ENCODE results near the gene HDDC2.

Gene HDDC2

DNA sequence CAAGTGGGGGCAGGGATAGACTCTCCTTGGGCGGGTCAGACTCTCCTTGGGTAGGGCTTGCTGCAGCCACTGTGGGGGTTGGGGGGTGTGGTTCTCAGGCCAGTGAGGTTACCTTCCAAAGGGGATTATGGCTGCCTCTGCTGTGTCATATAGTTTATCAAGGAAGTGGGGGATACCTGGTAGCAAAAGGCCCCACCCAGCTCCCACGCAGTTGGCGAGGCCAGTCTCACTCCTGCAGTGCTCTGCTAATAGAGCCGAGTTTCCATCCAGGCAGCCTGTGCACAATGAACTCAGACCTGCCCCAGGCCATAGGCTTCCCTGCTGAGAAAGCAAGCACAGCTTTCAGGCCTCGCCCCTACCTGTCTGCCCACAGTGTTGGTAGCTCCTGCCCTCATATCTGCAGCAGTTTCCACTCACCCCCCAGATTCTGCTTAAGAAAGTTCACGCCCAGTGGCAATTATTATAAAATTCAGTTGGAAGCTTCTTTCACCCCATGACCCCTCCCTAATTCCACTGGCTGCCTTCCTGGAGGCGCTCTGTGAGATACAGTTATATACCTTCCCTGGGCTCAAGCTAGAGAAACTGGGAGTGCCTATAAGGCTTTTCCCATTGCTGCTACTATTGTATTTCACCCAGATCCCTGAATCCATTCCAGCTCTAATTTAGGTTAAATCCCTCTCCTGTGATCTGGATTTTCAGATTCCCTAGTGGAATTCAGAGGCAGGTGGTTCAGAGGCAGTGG, 56.1 kb downstream of the HDDC2 start:
- in situ Hi-C loops (cut with MboI; ENCODE audit: low sequenced_read_pairs): no loop called here

DNA sequence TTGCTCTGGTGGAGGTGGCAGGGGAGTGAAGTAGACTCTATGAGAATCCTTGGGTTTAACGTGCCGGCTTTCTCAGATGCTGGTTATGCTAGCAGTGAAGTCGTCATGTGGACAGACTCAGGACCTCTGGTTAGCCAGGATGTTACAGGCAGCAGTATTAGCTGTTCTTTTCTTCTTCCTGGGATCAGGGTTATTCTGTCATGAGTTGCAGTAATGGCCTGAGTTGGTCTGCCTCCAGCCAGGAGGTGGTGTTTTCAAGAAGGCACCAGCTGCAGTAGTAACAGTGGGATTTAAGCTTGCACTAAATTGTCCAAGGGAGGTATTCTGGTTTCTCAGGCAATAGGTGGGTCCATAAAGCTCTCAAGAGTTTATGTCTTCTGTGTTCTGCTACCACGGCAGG, 56.7 kb downstream of the HDDC2 start:
- in situ Hi-C loops (cut with MboI; ENCODE audit: low sequenced_read_pairs): no loop called here

DNA sequence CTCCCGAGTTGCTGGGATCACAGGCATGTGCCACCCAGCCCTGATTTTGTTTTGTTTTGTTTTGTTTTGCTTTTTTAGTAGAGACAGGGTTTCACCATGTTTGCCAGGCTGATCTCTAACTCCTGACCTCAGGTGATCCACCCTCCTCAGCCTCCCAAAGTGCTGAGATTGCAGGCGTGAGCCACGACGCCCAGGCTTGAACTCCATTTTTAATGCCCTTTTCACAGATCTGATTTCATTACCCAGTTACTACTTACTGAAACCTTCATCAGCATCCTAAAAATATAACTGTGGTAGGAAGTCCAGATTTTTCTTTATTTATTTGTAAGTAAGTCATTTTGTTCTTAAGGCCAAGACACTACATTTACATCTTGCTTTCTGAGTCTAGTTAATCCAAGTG, 64.0 kb downstream of the HDDC2 start:
- in situ Hi-C loops (cut with MboI; ENCODE audit: low sequenced_read_pairs): no loop called here

DNA sequence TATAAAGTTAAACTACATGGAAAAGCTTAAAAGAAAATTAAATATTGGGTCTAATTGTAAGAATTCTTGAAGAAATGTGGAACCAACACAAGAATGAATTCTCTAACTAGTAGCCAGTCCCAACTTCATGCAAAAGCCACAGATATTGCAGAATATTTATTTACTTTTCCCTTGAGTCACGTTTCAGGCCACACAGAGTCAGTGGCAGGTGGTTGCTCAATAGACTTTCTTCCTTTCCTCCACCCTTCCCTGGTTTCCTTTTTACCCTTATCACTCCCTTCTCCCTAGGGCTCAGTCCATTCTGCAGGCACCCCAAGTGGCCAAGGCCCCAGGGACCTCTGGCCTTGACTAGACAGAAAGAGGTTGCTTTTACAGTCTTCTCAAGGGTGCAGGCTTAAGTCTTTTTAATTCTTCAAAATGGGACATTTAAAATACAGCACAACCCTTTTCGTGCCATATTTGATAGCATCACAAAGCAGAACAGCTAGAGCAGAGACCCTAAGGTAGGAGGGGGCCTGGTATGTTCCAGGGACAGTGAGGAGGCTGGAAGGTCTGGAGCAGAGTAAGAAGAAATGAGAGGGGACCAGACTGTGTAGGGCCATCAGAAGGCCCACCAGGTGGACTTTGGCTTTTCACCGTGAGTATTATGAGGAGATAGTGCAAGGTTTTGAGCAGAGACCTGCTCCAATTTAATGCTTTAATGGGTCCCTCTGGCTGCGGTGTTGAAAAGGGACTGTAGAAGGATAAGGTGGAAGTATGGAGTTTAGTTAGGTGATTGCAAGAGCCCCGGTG, 65.0 kb downstream of the HDDC2 start:
- in situ Hi-C loops (cut with MboI; ENCODE audit: low sequenced_read_pairs): no loop called here

DNA sequence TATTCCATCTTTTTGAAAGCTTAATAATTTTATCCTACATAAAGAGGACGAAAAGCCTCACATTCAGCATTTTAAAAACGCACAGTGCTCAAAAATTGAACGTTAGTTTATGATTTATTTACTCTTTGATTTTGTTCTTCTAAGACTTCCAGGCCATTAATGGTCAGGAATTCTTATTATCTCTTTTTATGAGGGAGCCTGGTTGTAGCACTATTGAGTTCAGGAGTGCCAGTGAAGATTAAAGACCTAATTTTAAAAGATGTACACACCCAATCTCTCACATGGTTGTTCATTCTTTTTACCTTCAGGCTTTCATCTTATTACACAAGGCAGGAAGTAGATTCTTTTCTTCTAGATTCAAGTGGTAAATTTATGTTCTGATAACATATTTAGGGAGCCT, 68.6 kb downstream of the HDDC2 start:
- in situ Hi-C loops (cut with MboI; ENCODE audit: low sequenced_read_pairs): no loop called here

DNA sequence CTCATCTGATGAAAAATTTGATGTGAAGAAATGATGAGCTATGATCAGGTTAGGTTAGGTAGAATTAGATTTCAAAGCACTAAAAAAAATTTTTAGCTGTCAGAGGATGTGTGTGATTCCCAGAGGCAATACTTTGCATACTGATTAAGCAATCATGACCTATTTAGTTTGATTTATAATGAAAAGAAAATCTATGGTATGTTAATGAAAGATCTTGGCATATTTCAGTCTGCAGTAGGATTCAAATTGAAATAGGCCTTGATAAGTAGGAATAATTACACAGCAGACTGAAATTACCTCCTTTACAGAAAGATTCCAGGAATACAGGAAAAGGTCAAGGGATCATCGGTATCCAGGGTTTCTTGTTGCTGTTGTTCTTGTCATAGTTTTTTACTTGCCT, 69.3 kb downstream of the HDDC2 start:
- in situ Hi-C loops (cut with MboI; ENCODE audit: low sequenced_read_pairs): no loop called here

DNA sequence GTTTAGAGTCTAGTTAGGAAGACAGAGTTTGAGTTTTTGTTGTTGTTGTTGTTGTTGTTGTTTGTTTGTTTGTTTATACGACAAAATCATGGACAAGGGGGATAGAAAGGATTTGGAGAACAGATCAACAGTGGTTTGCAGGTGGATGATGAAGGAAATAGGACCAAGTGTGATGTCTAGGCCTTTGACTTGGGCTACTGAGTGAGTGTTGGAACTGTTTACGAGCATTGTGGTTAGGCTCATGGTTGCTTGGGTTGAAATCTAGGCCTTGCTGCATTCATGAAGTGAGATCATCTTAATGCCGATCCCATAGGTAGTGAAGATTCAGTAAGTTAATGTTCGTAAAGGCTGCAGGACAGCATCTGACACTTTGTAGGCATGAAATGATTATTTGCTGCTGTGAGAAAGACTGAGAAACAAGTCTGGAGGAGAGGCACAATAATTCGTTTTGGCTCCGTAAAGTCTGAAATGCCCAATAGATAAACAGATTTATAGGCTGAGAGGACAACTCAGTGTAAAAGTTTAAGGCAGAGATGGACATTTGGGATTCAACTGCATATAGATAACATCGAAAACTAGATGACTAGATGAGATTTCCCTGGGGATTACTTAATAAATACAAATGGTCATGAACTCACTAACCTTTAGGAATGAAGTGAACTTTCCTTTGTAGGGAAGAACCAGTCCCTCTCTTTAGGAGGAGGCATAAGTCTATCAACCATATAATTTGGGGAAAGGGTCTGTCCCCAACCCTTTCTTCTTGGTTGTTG, 70.0 kb downstream of the HDDC2 start:
- in situ Hi-C loops (cut with MboI; ENCODE audit: low sequenced_read_pairs): no loop called here

DNA sequence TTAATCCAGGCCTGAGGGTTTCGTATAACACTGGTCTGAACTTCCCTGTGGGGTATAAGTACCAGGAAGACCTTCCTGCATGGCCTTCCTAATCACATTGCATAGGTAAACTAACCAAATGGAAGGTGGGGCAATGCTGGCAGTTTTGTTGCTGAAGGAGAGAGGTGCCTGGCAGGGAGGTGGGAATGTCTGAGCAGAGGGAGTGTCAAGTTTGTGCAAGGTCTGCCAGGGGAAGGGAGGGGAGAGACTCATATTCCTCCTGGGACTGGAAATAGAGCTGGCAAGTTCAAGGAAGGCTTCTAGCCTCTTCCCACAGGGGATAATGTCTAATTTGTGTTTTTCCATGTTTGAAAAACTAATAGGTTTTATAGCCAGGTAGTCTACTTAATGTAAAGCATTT, 70.6 kb downstream of the HDDC2 start:
- in situ Hi-C loops (cut with MboI; ENCODE audit: low sequenced_read_pairs): no loop called here

DNA sequence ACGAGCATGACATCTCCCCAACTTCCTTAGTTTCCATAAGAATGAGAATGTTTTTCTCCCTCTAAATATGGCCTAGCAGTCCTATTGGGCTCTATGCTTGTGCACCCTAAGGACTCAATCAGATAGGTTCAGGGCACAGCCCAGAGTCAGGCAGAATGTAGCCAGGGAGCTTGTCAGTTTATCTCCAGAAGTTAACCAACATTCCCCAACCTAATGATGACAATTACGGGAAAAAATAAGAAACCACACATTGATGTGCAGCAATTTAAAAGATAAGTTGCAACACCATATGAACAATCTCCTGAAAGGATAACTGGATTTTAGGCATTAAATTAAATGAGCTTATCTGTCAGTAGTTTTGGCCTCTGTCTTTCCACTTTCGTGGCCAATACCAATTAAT, 71.1 kb downstream of the HDDC2 start:
- in situ Hi-C loops (cut with MboI; ENCODE audit: low sequenced_read_pairs): no loop called here

DNA sequence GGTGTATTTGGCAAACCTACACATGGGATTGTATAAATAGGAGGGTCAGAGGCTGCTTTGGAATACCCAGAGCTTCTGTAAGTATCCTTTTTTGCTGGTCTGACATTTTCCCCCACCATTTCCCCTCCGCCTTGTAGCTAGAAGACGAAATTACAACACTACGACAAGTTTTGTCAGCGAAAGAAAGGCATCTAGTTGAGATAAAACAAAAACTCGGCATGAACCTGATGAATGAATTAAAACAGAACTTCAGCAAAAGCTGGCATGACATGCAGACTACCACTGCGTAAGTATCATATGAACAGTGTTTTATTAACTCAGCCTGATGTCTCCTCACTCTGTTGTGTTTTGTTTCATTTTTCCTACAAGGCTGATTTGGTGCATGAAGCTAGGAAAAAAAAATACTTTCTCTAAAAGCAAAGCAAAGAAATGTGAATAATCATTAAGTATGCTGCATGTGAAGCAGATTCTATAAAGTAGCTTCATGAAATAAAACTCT, 72.7 kb downstream of the HDDC2 start:
- in situ Hi-C loops (cut with MboI; ENCODE audit: low sequenced_read_pairs): no loop called here

DNA sequence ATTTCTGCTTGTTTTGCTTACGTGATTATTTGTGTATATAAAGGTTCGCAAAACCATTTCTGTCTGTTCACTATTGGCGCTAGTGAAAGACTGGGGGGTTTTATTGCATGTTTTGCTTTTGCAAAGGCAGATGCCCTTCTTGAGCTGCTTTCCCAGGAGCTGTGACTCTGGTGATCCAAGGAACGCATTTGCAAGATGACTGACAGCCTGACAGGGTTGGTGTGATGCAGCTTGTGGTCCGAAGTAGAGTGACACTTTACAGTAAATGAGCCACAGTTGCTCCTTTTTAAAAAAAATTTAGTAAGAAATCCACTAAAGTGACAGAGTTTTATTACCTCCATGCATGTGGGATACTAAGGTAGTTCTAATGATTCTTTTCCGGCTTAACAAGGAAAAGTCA, 74.5 kb downstream of the HDDC2 start:
- in situ Hi-C loops (cut with MboI; ENCODE audit: low sequenced_read_pairs): no loop called here
